ELF-1 (cell line): ENCODE data around the gene DHRS7B.
A peak's percentile ranks its signal among the peaks of the same experiment; 100 is the strongest.
"Not testable (repeated sequence)": the region's sequence is repeated elsewhere in the genome, so short reads cannot be mapped to it uniquely, and the experiment has no call there.

Experiments
- DNase-seq: peaks from one replicate; pipeline ENCODE4 v3.0.0-alpha.2; 2016; ENCODE audit warnings: low read depth, low spot score

DHRS7B gene

GRCh38 chr17:21177854-21178600 lies 51.3 kb downstream of the DHRS7B start:
- no peak for DNase-seq

- DNase-seq: no peak
Measured at GRCh38 chr17:21183468-21183867, 56.7 kb downstream of the DHRS7B start.

- DNase-seq: no peak
Measured at GRCh38 chr17:21184570-21184969, 57.8 kb downstream of the DHRS7B start.

- no peak for DNase-seq
Measured at GRCh38 chr17:21185061-21185460, 58.3 kb downstream of the DHRS7B start.

- DNase-seq: no peak
Measured at GRCh38 chr17:21186399-21187187, 59.8 kb downstream of the DHRS7B start.

GRCh38 chr17:21189361-21189760 lies 62.6 kb downstream of the DHRS7B start:
- DNase-seq: no peak

GRCh38 chr17:21190078-21190477 lies 63.3 kb downstream of the DHRS7B start:
- DNase-seq: no peak

- DNase-seq: no peak
Measured at GRCh38 chr17:21191698-21192097, 64.9 kb downstream of the DHRS7B start.

GRCh38 chr17:21192414-21192813 lies 65.7 kb downstream of the DHRS7B start:
- not testable (repeated sequence) for DNase-seq

GRCh38 chr17:21193031-21193430 lies 66.3 kb downstream of the DHRS7B start:
- no peak for DNase-seq

- DNase-seq: no peak
Measured at GRCh38 chr17:21194226-21194625, 67.5 kb downstream of the DHRS7B start.

GRCh38 chr17:21194703-21195102 lies 67.9 kb downstream of the DHRS7B start:
- no peak for DNase-seq

GRCh38 chr17:21196126-21196525 lies 69.4 kb downstream of the DHRS7B start:
- no peak for DNase-seq

- DNase-seq: no peak
Measured at GRCh38 chr17:21198411-21198810, 71.6 kb downstream of the DHRS7B start.

- DNase-seq: peak; percentile 93
Measured at GRCh38 chr17:21199311-21199710, 72.5 kb downstream of the DHRS7B start.

GRCh38 chr17:21199856-21200255 lies 73.1 kb downstream of the DHRS7B start:
- DNase-seq: peak; percentile 67

- DNase-seq: no peak
Measured at GRCh38 chr17:21200590-21201297, 74.0 kb downstream of the DHRS7B start.

- no peak for DNase-seq
Measured at GRCh38 chr17:21201298-21201595, 74.5 kb downstream of the DHRS7B start.

GRCh38 chr17:21201874-21202273 lies 75.1 kb downstream of the DHRS7B start:
- peak; percentile 31 for DNase-seq

- no peak for DNase-seq
Measured at GRCh38 chr17:21202512-21202911, 75.7 kb downstream of the DHRS7B start.

GRCh38 chr17:21204935-21205334 lies 78.2 kb downstream of the DHRS7B start:
- DNase-seq: peak; percentile 40

GRCh38 chr17:21208352-21208751 lies 81.6 kb downstream of the DHRS7B start:
- DNase-seq: no peak
